ENCODE measurements around the gene OPRL1. TPM values are rescaled to one million over a fixed set of nuclear protein-coding genes. Genes with fewer than 3 reads are reported as not detected.

The OPRL1 gene
- total and polyA plus RNA-seq, 2 of the 8 experiments (the other 6 are each of a cell fraction or from before 2014, with no cell fraction given): 0.63 to 0.98 TPM

DNA sequence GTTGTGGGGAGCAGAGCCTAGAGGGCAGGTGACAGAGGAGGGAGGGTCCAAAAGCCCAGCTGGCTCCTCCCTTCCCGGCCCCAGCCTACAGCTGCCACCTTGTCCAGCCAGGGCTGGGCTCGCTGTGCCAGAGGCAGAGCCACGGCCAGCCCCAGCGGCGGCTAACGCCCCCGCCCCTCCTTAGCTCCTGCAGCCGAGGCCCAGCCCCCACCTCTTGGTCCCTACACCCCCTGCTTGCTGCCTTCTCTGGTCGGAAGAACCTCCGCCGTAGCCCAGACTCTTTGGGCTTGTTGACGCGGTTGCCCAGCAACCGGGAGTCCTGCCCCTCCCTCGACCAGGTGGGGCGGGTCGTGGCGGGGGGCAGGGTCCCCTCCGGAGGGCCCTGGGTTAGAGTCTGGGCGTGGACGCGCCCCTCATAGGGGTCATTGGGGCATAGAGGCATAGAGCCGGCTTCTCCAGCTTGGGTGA lies 4.8 kb downstream of the OPRL1 start:
- TF ChIP-seq TAF1 (IDR thresholded peaks at IDR 0.05; ENCODE audit: low read depth, low read length): 0 out of 2 replicates have a peak, but pooled peaks have one; percentile 19
- no peak for TF ChIP-seq SAP30 (IDR thresholded peaks at IDR 0.05; ENCODE audit: insufficient read depth, insufficient replicate concordance, low read length)
- TF ChIP-seq POU5F1 (IDR thresholded peaks at IDR 0.05; ENCODE audit: low read depth, low read length): no peak
- TF ChIP-seq SIN3A (conservative IDR thresholded peaks at IDR 0.05 in 1 of 2, IDR thresholded peaks at IDR 0.05 in 1 of 2; ENCODE audit: low read depth in 1 of 2, low read length in 2 of 2): 0 out of 4 replicates have a peak, but pooled peaks of 1 of the 2 experiments have one; percentile 47
- no peak for TF ChIP-seq CTCF (IDR thresholded peaks at IDR 0.05; ENCODE audit: control extremely low read depth in 1 of 3, insufficient read depth in 1 of 3, low read depth in 1 of 3, low read length in 3 of 3)
- H3K4me1 ChIP-seq (replicated peaks in 1 of 4; ENCODE audit: control insufficient read depth in 3 of 4, insufficient read depth in 4 of 4, low read length in 3 of 4): peaks cover 0 to 24% (median 13%) of the 10 kb centered on the region in 4 experiments; a peak in 6 of 7 replicates
- peaks cover 17% of the 10 kb centered on the region; the same call in 1 of the 2 replicates for H3K23me2 ChIP-seq (ENCODE audit: low read depth, low read length)
- H2BK20ac ChIP-seq (ENCODE audit: low read length): no peak overlapping the region
- no peaks in the 10 kb centered on the region for H3K9me3 ChIP-seq (ENCODE audit: insufficient read depth in 2 of 2, low read depth in 1 of 2, low read length in 1 of 2)
- 0 out of 2 replicates have a peak overlapping the region, but pooled peaks have one; percentile 14 for H2AFZ ChIP-seq (ENCODE audit: low read length)
- no peak overlapping the region for H2BK12ac ChIP-seq (ENCODE audit: low read depth, low read length)
- ChIA-PET CTCF (ENCODE audit: partially characterized antibody) (interaction anchor here (0.8 to 13.0 kb wide), 14 partner anchors 8 to 138 kb away, joined by 3 to 144 read pairs (median 6); partner anchors contain the start of genes PRPF6, SOX18 and TCEA2), POLR2A (ENCODE audit: partially characterized antibody) (interaction anchor here (0.7 to 1.4 kb wide), 5 partner anchors 15 to 98 kb away, joined by 3 to 5 read pairs (median 3); partner anchors contain the start of gene TCEA2)
- no peak overlapping the region for H2BK15ac ChIP-seq (ENCODE audit: low read length)
- 11% methylated on average over 23 of the region's 23 CpGs; no CpG with 5 or more reads in 1 of the 2 experiments for WGBS, 2 experiments (ENCODE audit: extremely low coverage in 1 of 2, insufficient coverage in 1 of 2, insufficient read length in 1 of 2, insufficient replicate concordance in 2 of 2, low coverage in 1 of 2, low lambda C conversion rate in 2 of 2, missing lambda C conversion rate in 1 of 2)
- no peak overlapping the region for H3K27ac ChIP-seq (ENCODE audit: low read depth, low read length)
- no peak overlapping the region for H4K91ac ChIP-seq (replicated peaks; ENCODE audit: insufficient read length, low read length)
- H3K23ac ChIP-seq (ENCODE audit: insufficient read length): no peak overlapping the region
- H3K14ac ChIP-seq (ENCODE audit: insufficient read length): no peak overlapping the region
- H3K18ac ChIP-seq (ENCODE audit: extremely low read depth, low read length): no peak overlapping the region
- no peak overlapping the region for H3K4ac ChIP-seq (replicated peaks; ENCODE audit: insufficient read length, low read depth, low read length)
- no peak overlapping the region for H2BK5ac ChIP-seq (ENCODE audit: low read depth, low read length)
- H4K8ac ChIP-seq (ENCODE audit: extremely low read depth, insufficient read depth, low read length): peak overlapping the region; percentile 31; the same call in 1 of the 2 replicates
- H3K4me3 ChIP-seq (ENCODE audit: extremely low read depth in 1 of 4, insufficient read depth in 2 of 4, low read depth in 3 of 4, low read length in 4 of 4): peak overlapping the region; percentile 42 to 73 (median 52)
- no peak overlapping the region for H3K56ac ChIP-seq (replicated peaks; ENCODE audit: insufficient read length, low read depth, low read length)
- H4K5ac ChIP-seq (ENCODE audit: insufficient read length, low read depth, low read length): no peak overlapping the region
- no peaks in the 10 kb centered on the region for H3K36me3 ChIP-seq (ENCODE audit: control insufficient read depth in 2 of 4, insufficient read depth in 4 of 4, low read length in 3 of 4)
- H3K4me2 ChIP-seq (ENCODE audit: insufficient read depth in 1 of 2, low read depth in 2 of 2, low read length in 2 of 2): peak overlapping the region; percentile 88 to 98
- peaks cover 6 to 57% (median 42%) of the 10 kb centered on the region in 4 experiments for H3K27me3 ChIP-seq (replicated peaks in 1 of 4; ENCODE audit: control insufficient read depth in 3 of 4, extremely low read depth in 1 of 4, insufficient read depth in 3 of 4, low read length in 3 of 4)
- no peak for FAIRE-seq
- peak in 1 of 2 experiments; percentile 75 for DNase-seq (ENCODE audit: low read depth in 1 of 2, low spot score in 2 of 2)
- no peak overlapping the region for H2BK120ac ChIP-seq (replicated peaks; ENCODE audit: low read depth, low read length)
- no peak overlapping the region for H3K9ac ChIP-seq (replicated peaks in 1 of 4; ENCODE audit: extremely low read depth in 1 of 4, low read depth in 3 of 4, low read length in 3 of 4)
- no peaks in the 10 kb centered on the region for H3K79me1 ChIP-seq (ENCODE audit: low read depth, low read length)
- H2AK5ac ChIP-seq (ENCODE audit: low read depth, low read length): no peak overlapping the region
- peaks cover 1 to 2% of the 10 kb centered on the region in 2 experiments for H4K20me1 ChIP-seq (replicated peaks in 1 of 2; ENCODE audit: control insufficient read depth in 1 of 2, insufficient read depth in 2 of 2, low read length in 2 of 2)
- no peaks in the 10 kb centered on the region for H3K79me2 ChIP-seq (ENCODE audit: control insufficient read depth in 1 of 2, insufficient read depth in 2 of 2, low read length in 2 of 2)
